ENCODE results near the gene CDC34. TPM values are rescaled to one million over a fixed set of nuclear protein-coding genes. Genes with fewer than 3 reads are reported as not detected.

CDC34 gene
- total RNA-seq, 6 experiments from 2014 or later = 63.8 to 79.9 (median 64.6) TPM

- Mint-ChIP-seq H3K27me3 (ENCODE audit: insufficient read depth) (peaks cover 5% of the 10 kb centered on the region), H3K4me1 (ENCODE audit: low read depth) (no peaks in the 10 kb centered on the region), H3K36me3 (ENCODE audit: low read depth) (peaks cover 9% of the 10 kb centered on the region; the same call in 1 of the 2 replicates), H3K27ac (no peak within 1 kb of the TSS), H3K9me3 (peaks cover 12% of the 10 kb centered on the region), H3K4me3 (no peak within 1 kb of the TSS)
- TF ChIP-seq CTCF (IDR thresholded peaks at IDR 0.05) = no peak
- DNase-seq = no peak
Observed at GRCh38 chr19:496112-496665, 35.4 kb upstream of the CDC34 start, which contains the start of gene MADCAM1. Gene MADCAM1 (plus strand): TSS chr19:496486. CDS start chr19:496500, 14 bp downstream.

DNA sequence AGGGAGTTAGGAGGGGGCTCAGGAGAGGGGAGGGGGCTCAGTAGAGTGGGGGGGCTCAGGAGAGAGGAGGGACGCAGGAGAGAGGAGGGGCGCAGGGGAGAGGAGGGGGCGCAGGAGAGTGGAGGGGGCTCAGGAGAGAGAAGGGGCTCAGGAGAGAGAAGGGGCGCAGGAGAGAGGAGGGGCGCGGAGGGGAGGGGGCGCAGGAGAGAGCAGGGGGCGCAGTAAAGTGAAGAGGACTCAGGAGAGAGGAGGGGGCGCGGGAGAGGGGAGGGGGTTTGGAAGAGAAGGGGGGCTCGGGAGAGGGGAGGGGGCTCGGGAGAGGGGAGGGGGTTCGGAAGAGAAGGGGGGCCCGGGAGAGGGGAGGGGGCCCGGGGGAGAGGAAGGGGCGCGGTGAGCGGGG lies 34.6 kb upstream of the CDC34 start:
- H3K4me1 Mint-ChIP-seq (ENCODE audit: low read depth) = no peaks in the 10 kb centered on the region
- no peak for TF ChIP-seq CTCF (IDR thresholded peaks at IDR 0.05)
- H3K27ac Mint-ChIP-seq = no peak overlapping the region
- H3K9me3 Mint-ChIP-seq = peaks cover 12% of the 10 kb centered on the region
- H3K36me3 Mint-ChIP-seq (ENCODE audit: low read depth) = peaks cover 9% of the 10 kb centered on the region; the same call in 1 of the 2 replicates
- no peak for DNase-seq
- peaks cover 5% of the 10 kb centered on the region for H3K27me3 Mint-ChIP-seq (ENCODE audit: insufficient read depth)
- no peak overlapping the region for H3K4me3 Mint-ChIP-seq

GRCh38 chr19:497491-497868 lies 34.1 kb upstream of the CDC34 start:
- Mint-ChIP-seq H3K27me3 (ENCODE audit: insufficient read depth) (peaks cover 7% of the 10 kb centered on the region), H3K4me3 (no peak overlapping the region), H3K36me3 (ENCODE audit: low read depth) (peaks cover 9% of the 10 kb centered on the region; the same call in 1 of the 2 replicates), H3K9me3 (peaks cover 12% of the 10 kb centered on the region), H3K4me1 (ENCODE audit: low read depth) (no peaks in the 10 kb centered on the region), H3K27ac (no peak overlapping the region)
- no peak for TF ChIP-seq CTCF (IDR thresholded peaks at IDR 0.05)
- DNase-seq = no peak

DNA sequence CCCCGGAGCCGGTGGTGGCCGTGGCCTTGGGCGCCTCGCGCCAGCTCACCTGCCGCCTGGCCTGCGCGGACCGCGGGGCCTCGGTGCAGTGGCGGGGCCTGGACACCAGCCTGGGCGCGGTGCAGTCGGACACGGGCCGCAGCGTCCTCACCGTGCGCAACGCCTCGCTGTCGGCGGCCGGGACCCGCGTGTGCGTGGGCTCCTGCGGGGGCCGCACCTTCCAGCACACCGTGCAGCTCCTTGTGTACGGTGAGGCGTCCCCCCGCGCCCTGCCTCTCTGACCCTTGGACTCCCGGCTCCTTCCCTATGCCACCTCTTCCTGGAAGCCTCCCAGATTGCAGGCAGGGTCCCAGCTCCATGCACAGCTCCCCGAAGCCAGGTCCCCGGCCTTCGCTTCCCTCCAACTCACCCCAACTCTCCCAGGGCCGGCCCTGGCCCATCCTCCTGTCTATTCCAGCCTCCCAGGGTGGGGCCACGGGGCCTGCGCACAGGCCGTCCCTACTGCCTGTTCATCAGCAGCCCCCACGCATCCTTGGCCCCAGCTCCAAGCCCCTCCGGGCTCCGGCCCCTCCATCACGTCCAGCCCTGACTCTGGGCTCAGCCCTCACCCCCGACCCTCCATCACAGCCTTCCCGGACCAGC lies 33.6 kb upstream of the CDC34 start:
- Mint-ChIP-seq H3K4me3 (no peak overlapping the region), H3K4me1 (ENCODE audit: low read depth) (no peaks in the 10 kb centered on the region), H3K27me3 (ENCODE audit: insufficient read depth) (peaks cover 8% of the 10 kb centered on the region), H3K9me3 (peaks cover 9% of the 10 kb centered on the region), H3K36me3 (ENCODE audit: low read depth) (peaks cover 6% of the 10 kb centered on the region; the same call in 1 of the 2 replicates), H3K27ac (no peak overlapping the region)
- DNase-seq = no peak
- TF ChIP-seq CTCF (IDR thresholded peaks at IDR 0.05) = no peak

DNA sequence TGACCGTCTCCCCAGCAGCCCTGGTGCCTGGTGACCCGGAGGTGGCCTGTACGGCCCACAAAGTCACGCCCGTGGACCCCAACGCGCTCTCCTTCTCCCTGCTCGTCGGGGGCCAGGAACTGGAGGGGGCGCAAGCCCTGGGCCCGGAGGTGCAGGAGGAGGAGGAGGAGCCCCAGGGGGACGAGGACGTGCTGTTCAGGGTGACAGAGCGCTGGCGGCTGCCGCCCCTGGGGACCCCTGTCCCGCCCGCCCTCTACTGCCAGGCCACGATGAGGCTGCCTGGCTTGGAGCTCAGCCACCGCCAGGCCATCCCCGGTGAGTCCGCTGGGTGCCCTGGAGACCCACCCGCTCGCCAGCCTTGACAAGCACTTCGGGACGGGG lies 33.1 kb upstream of the CDC34 start:
- peaks cover 4% of the 10 kb centered on the region for H3K9me3 Mint-ChIP-seq
- no peak for DNase-seq
- TF ChIP-seq CTCF (IDR thresholded peaks at IDR 0.05) = no peak
- H3K27me3 Mint-ChIP-seq (ENCODE audit: insufficient read depth) = peaks cover 8% of the 10 kb centered on the region
- H3K4me3 Mint-ChIP-seq = no peak overlapping the region
- peaks cover 4% of the 10 kb centered on the region; the same call in 1 of the 2 replicates for H3K36me3 Mint-ChIP-seq (ENCODE audit: low read depth)
- no peaks in the 10 kb centered on the region for H3K4me1 Mint-ChIP-seq (ENCODE audit: low read depth)
- H3K27ac Mint-ChIP-seq = no peak overlapping the region

Measured in HFFc6 (cell line).